ENCODE measurements around the gene ATP6AP2. TPM values are rescaled to one million over a fixed set of nuclear protein-coding genes. Genes with fewer than 3 reads are reported as not detected.

ATP6AP2 gene

DNA sequence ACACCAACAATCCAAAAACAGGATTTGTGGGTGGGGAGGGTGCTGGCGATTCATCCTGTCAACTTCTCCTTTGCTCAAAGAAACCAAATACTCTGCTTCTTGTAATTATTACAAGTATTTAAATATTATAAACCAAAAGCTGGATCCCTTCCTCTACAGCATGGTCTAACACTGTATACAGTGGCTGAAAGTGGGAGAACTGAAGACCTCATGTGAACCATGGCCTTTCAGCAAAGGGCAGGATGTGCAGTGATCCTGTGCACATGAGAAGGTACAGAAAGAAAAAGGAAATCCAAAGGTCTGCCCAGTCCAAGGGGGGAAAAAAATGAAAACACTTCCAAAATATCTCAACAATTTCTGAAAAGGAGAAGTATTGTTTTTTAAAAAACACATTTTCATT, 71.9 kb downstream of the ATP6AP2 start:
- no peak overlapping the region for H3K23ac ChIP-seq (ENCODE audit: low read depth, low read length, poor library complexity)
- H2BK5ac ChIP-seq (ENCODE audit: low read length), result no peak overlapping the region
- no peak overlapping the region for H4K91ac ChIP-seq (ENCODE audit: low read depth, low read length, poor library complexity)
- H2BK12ac ChIP-seq (ENCODE audit: low read length), result no peak overlapping the region
- no peak overlapping the region for H3K4ac ChIP-seq (ENCODE audit: low read length)
- no peaks in the 10 kb centered on the region for H3K79me1 ChIP-seq (ENCODE audit: low read depth, low read length)
- no peaks in the 10 kb centered on the region for H3K4me1 ChIP-seq (ENCODE audit: control insufficient read depth in 2 of 2, insufficient read depth in 1 of 2, low read depth in 1 of 2, low read length in 2 of 2)
- DNase-seq (ENCODE audit: low spot score), result no peak
- H3K9ac ChIP-seq (ENCODE audit: low read depth, low read length, poor library complexity), result no peak overlapping the region
- no CpG with 5 or more reads among the region's 1 CpG for WGBS, 2 donors (ENCODE audit: extremely low coverage in 2 of 2, insufficient read length in 2 of 2, insufficient replicate concordance in 1 of 2)
- H2AK5ac ChIP-seq (ENCODE audit: low read depth, low read length), result no peak overlapping the region
- no peak overlapping the region for H2BK120ac ChIP-seq (ENCODE audit: low read depth, low read length)
- no peak overlapping the region for H3K18ac ChIP-seq (ENCODE audit: low read length)
- no peak overlapping the region for H3K27ac ChIP-seq (replicated peaks; ENCODE audit: low read length)
- no peaks in the 10 kb centered on the region for H3K27me3 ChIP-seq (ENCODE audit: control insufficient read depth in 3 of 3, insufficient read depth in 3 of 3, low read depth in 1 of 3, low read length in 3 of 3)
- H3K36me3 ChIP-seq (replicated peaks in 1 of 2; ENCODE audit: control insufficient read depth in 2 of 2, insufficient read depth in 2 of 2, low read length in 2 of 2), result peaks cover 7 to 58% of the 10 kb centered on the region in 2 donors
- H3K4me3 ChIP-seq (ENCODE audit: low read length in 2 of 2), result no peak overlapping the region
- no peak overlapping the region for H3K4me2 ChIP-seq (ENCODE audit: insufficient read depth, low read length, poor library complexity, severe bottlenecking)
- H2BK15ac ChIP-seq (ENCODE audit: low read length), result no peak overlapping the region
- no peak overlapping the region for H3K14ac ChIP-seq (ENCODE audit: low read length)
- no peak overlapping the region for H4K8ac ChIP-seq (ENCODE audit: low read depth, low read length)
- no peaks in the 10 kb centered on the region for H3K9me3 ChIP-seq (replicated peaks in 1 of 2; ENCODE audit: control insufficient read depth in 2 of 2, insufficient read depth in 1 of 2, low read depth in 1 of 2, low read length in 2 of 2)
- no peak overlapping the region for H2AFZ ChIP-seq (ENCODE audit: low read length)

DNA sequence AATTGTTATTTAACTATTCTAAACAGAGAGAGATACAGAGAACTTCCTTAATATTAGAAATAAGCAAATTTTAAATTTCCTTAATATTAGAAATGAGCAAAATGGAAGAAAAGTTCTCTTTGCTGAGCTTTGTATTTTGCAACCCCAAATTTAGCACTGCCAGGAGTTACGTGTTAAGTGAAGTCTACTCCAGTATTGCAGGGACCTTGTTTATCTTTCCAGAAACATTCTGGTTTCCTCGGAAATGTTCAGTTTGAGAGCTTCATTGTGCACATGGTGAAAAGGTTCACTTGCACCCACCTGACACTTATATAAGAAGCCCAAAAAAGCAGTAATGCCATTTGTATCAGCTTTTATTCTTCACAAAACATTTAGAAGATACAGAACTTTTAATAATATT, 72.8 kb downstream of the ATP6AP2 start:
- H2AK5ac ChIP-seq (ENCODE audit: low read depth, low read length), result no peak overlapping the region
- no peak overlapping the region for H3K9ac ChIP-seq (ENCODE audit: low read depth, low read length, poor library complexity)
- H3K4ac ChIP-seq (ENCODE audit: low read length), result no peak overlapping the region
- DNase-seq (ENCODE audit: low spot score), result no peak
- no peak overlapping the region for H3K4me3 ChIP-seq (ENCODE audit: low read length in 2 of 2)
- H3K4me2 ChIP-seq (ENCODE audit: insufficient read depth, low read length, poor library complexity, severe bottlenecking), result no peak overlapping the region
- no peak overlapping the region for H3K18ac ChIP-seq (ENCODE audit: low read length)
- no peak overlapping the region for H4K91ac ChIP-seq (ENCODE audit: low read depth, low read length, poor library complexity)
- no peak overlapping the region for H3K27ac ChIP-seq (replicated peaks; ENCODE audit: low read length)
- no peak overlapping the region for H2BK5ac ChIP-seq (ENCODE audit: low read length)
- peaks cover 7 to 59% of the 10 kb centered on the region in 2 donors for H3K36me3 ChIP-seq (replicated peaks in 1 of 2; ENCODE audit: control insufficient read depth in 2 of 2, insufficient read depth in 2 of 2, low read length in 2 of 2)
- no peak overlapping the region for H3K14ac ChIP-seq (ENCODE audit: low read length)
- H3K27me3 ChIP-seq (ENCODE audit: control insufficient read depth in 3 of 3, insufficient read depth in 3 of 3, low read depth in 1 of 3, low read length in 3 of 3), result no peaks in the 10 kb centered on the region
- H3K4me1 ChIP-seq (ENCODE audit: control insufficient read depth in 2 of 2, insufficient read depth in 1 of 2, low read depth in 1 of 2, low read length in 2 of 2), result no peaks in the 10 kb centered on the region
- no peak overlapping the region for H2BK15ac ChIP-seq (ENCODE audit: low read length)
- no peak overlapping the region for H3K23ac ChIP-seq (ENCODE audit: low read depth, low read length, poor library complexity)
- no CpG with 5 or more reads among the region's 2 CpGs for WGBS, 2 donors (ENCODE audit: extremely low coverage in 2 of 2, insufficient read length in 2 of 2, insufficient replicate concordance in 1 of 2)
- no peaks in the 10 kb centered on the region for H3K79me1 ChIP-seq (ENCODE audit: low read depth, low read length)
- no peak overlapping the region for H4K8ac ChIP-seq (ENCODE audit: low read depth, low read length)
- H2AFZ ChIP-seq (ENCODE audit: low read length), result no peak overlapping the region
- H2BK12ac ChIP-seq (ENCODE audit: low read length), result no peak overlapping the region
- no peak overlapping the region for H2BK120ac ChIP-seq (ENCODE audit: low read depth, low read length)
- H3K9me3 ChIP-seq (replicated peaks in 1 of 2; ENCODE audit: control insufficient read depth in 2 of 2, insufficient read depth in 1 of 2, low read depth in 1 of 2, low read length in 2 of 2), result no peaks in the 10 kb centered on the region

Small RNA genes within 50 kb of the gene (small RNA-seq; reads per million reads assigned to genes)
- not detected for gene RNU7-164P (ENCODE audit: insufficient read depth)

All from neuronal stem cell (in vitro differentiated cells).